HUES48 (cell line): ENCODE data around the gene TEKT5.

Source experiments
- H3K27ac ChIP-seq: one replicate; pipeline ENCODE4 v1.7.0; 2013; ENCODE audit warnings: low read depth, low read length, inconsistent platforms
- H3K27me3 ChIP-seq: 2 replicates; pipeline ENCODE4 v1.6.1; 2013; ENCODE audit warnings: mild to moderate bottlenecking, low read length; ENCODE audit not compliant: control insufficient read depth, insufficient read depth
- H3K36me3 ChIP-seq: 2 replicates; pipeline ENCODE4 v1.6.1; 2013; ENCODE audit warnings: low read length; ENCODE audit not compliant: control insufficient read depth, insufficient read depth
- H3K4me1 ChIP-seq: 2 replicates; pipeline ENCODE4 v1.6.1; 2013; ENCODE audit warnings: mild to moderate bottlenecking, low read length; ENCODE audit not compliant: control insufficient read depth, insufficient read depth
- H3K4me3 ChIP-seq: 2 replicates; pipeline ENCODE4 v1.5.1; 2013; ENCODE audit warnings: mild to moderate bottlenecking, low read depth, low read length
- H3K9ac ChIP-seq: 2 replicates; pipeline ENCODE4 v1.6.1; 2013; ENCODE audit warnings: mild to moderate bottlenecking, low read depth, low read length, moderate library complexity
- H3K9me3 ChIP-seq: 2 replicates; pipeline ENCODE4 v1.6.1; 2013; ENCODE audit warnings: low read length; ENCODE audit not compliant: control insufficient read depth, insufficient read depth

The TEKT5 gene

DNA sequence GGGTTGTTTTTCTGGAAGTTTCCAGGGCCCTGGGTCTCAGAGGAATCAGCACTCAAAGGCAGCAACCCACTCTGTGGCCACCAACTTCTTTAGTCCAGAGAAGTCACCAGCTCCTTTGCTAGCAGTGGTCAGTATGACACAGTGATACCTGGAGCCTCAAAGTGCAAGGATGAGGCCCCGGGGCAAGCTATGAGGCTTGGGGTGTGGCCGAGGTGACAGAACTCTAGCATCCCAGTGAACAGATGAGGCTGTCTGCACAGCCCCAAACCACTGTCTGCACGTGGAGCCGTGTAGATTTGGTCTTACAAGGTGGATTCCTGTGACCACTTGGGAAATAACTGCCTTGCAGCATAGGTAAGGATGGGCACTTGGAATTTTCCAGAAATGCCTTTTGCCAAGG is 24.9 kb downstream of the TEKT5 start:
- Histone ChIP-seq H3K9me3 (no peaks in the 10 kb centered on the region), H3K4me1 (no peaks in the 10 kb centered on the region), H3K27me3 (no peaks in the 10 kb centered on the region), H3K36me3 (no peaks in the 10 kb centered on the region), H3K9ac (no peak overlapping the region), H3K4me3 (no peak overlapping the region), H3K27ac (no peak overlapping the region)

DNA sequence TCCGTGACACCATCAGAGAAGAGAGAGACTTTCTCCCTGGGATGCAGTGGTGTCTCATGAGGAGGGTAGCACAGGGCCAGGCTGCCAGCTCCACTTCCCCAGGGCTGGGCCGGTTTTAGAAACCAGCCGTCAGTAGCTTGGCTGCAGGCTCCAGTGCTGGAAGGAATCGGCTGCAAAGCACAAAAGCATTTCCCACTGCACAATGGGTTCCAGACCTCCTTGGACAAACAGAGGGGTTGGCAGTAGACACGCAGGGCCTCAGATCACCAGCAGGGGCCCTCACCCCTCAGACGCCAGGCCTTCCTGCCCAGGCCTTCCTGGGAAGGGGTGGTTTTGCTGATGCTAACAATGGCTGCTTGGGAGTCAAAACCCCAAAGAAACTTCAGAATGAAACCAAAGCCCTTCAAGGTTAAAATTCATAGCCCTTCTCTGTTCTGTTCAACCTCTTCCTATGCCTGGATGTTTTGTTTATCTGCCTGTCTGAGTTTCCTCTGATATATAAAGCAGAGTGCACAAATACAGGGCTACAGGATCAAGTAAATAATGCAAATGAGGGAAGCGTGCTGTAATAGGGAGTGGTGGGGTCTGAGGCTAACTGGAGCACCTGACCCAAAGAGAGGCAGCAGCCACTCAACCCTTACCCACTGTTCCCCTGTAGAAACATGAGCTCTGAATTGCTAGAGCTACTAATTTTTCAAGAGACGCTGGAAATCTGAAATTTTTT is 26.2 kb downstream of the TEKT5 start:
- no peaks in the 10 kb centered on the region for H3K4me1 ChIP-seq
- H3K9ac ChIP-seq = no peak overlapping the region
- no peaks in the 10 kb centered on the region for H3K36me3 ChIP-seq
- no peaks in the 10 kb centered on the region for H3K27me3 ChIP-seq
- no peaks in the 10 kb centered on the region for H3K9me3 ChIP-seq
- H3K27ac ChIP-seq = no peak overlapping the region
- H3K4me3 ChIP-seq = no peak overlapping the region

DNA sequence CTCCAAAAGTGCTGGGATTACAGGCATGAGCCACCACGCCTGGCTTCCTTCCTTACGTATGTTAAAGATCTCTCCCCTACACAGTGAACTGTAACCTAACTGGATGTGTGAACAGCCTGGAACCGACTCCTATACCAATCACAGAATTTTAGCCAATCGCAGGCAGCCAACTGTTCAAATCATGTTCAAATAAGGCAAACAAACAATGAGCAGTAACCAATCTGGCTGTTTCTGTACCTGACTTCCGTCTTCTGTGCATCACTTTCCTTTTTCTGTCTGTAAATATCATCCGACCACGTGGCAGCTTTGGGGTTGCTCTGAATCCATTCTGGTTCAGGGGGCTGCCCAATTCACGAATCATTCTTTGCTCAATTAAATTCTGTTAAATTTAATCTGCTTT is 27.5 kb downstream of the TEKT5 start:
- no peaks in the 10 kb centered on the region; the same call in 1 of the 2 replicates for H3K9me3 ChIP-seq
- H3K27ac ChIP-seq = no peak overlapping the region
- no peak overlapping the region for H3K4me3 ChIP-seq
- H3K9ac ChIP-seq = no peak overlapping the region
- no peaks in the 10 kb centered on the region for H3K36me3 ChIP-seq
- H3K27me3 ChIP-seq = no peaks in the 10 kb centered on the region
- no peaks in the 10 kb centered on the region for H3K4me1 ChIP-seq

DNA sequence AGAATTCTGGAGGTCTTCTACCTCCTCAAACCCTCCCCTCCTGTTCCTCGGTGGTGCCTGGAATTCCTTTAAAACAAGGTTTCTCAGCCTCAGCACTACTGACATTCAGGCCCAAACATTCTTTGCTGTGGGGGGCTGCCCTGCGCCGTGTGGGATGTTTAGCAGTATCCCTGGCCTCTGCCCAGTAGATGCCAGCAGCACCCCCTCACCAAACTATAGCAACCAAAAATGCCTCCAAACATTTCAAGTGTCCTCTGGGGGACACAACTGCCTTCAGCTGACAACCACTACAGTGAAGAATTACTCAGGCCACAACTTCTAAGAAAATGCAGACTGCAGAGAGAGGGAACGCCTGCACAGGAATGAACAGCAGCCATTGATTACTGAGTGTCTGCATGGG is 28.4 kb downstream of the TEKT5 start:
- no peaks in the 10 kb centered on the region for H3K27me3 ChIP-seq
- no peaks in the 10 kb centered on the region; the same call in 1 of the 2 replicates for H3K9me3 ChIP-seq
- peaks cover 6% of the 10 kb centered on the region; the same call in 1 of the 2 replicates for H3K4me1 ChIP-seq
- H3K27ac ChIP-seq = no peak overlapping the region
- H3K9ac ChIP-seq = no peak overlapping the region
- H3K36me3 ChIP-seq = no peaks in the 10 kb centered on the region
- H3K4me3 ChIP-seq = no peak overlapping the region

DNA sequence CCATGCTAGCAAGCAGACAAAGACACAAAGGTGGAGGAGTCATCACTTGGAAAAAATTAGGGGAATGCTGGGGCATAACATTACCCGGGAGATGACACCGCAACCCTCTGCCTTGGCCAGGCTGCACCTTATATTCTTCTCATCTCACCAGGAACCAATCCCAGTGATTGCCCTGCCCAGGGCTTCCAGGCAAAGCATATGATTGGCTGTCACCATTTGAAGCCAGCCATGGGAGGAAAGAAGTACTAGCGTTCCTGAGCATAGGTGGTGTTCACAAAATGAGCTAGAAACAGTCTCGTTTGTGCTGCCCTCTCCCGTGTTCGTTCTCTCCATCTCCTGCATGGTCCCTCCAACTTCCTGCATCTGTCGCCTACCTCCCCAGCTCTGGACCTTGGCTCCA is 29.6 kb downstream of the TEKT5 start:
- H3K9me3 ChIP-seq = no peaks in the 10 kb centered on the region; the same call in 1 of the 2 replicates
- no peaks in the 10 kb centered on the region for H3K27me3 ChIP-seq
- H3K9ac ChIP-seq = no peak overlapping the region
- peaks cover 9% of the 10 kb centered on the region; the same call in 1 of the 2 replicates for H3K4me1 ChIP-seq
- H3K4me3 ChIP-seq = no peak overlapping the region
- no peak overlapping the region for H3K27ac ChIP-seq
- no peaks in the 10 kb centered on the region for H3K36me3 ChIP-seq

DNA sequence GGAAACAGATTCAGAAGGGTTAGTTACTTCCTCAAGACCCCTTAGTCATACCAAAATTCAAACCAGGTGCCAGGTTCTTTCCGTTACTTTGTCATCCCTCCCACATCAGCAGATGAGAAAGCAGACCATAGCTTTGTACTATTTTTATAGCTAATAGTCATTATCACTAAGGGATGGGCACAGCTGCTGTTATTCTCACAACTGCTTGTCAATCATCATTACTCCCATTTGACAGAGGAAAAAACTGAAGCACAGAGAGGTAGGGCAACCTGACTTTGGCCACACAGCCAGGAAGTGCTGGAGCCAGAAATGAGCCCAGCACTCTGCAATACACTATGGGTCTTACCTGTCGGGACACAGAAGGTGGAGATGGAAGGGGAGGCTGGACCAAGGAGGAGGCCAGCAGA is 30.0 kb downstream of the TEKT5 start:
- Histone ChIP-seq H3K4me1 (peaks cover 9% of the 10 kb centered on the region; the same call in 1 of the 2 replicates), H3K27me3 (no peaks in the 10 kb centered on the region), H3K4me3 (no peak overlapping the region), H3K9me3 (no peaks in the 10 kb centered on the region; the same call in 1 of the 2 replicates), H3K27ac (no peak overlapping the region), H3K36me3 (no peaks in the 10 kb centered on the region), H3K9ac (no peak overlapping the region)

DNA sequence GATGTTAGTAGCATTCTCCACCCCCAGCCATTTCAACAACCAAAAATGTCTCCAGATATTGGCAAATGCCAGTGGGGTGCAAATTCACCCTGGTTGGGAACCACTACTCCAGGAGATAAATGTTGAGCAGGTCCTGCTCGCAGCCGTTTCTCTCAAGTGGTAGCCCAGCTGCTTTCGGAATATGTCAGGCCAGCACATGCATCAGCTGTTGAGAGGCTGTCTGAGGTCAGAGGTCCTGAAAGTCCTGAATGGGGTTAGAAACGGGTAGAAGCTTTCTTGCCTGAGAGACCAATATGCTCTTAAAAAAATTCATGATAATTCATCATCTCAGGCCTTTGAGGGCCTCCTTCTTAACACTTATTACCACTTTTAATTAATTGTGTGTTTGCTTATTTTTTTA is 31.0 kb downstream of the TEKT5 start:
- H3K4me3 ChIP-seq = no peak overlapping the region

DNA sequence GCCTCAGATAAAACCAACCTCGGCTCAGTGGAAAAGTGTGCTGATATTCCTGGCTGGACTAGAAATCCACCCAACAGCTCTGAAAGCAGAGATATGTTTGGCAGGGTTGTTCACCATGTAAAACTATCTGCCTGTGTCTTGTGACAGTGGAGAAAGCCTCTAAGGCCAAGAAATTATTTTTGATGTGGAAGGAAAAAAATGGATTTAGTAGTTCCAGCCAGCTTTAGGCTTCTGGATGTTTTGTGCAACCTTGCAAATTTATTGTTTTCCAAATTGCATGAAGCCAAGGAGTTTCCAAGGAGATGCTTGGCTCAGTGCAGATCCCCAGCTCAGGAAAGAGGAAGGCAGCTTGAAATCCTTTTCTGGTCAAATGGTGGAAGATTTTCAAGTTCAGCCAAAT is 31.6 kb downstream of the TEKT5 start:
- Histone ChIP-seq H3K4me1 (peaks cover 9% of the 10 kb centered on the region; the same call in 1 of the 2 replicates), H3K27ac (no peak overlapping the region), H3K36me3 (no peaks in the 10 kb centered on the region), H3K9me3 (no peaks in the 10 kb centered on the region; the same call in 1 of the 2 replicates), H3K27me3 (no peaks in the 10 kb centered on the region), H3K9ac (no peak overlapping the region), H3K4me3 (no peak overlapping the region)

More for the DNA sequence above, 31.0 kb downstream of the TEKT5 start:
- H3K9ac ChIP-seq = no peak overlapping the region
- H3K36me3 ChIP-seq = no peaks in the 10 kb centered on the region
- no peak overlapping the region for H3K27ac ChIP-seq
- no peaks in the 10 kb centered on the region; the same call in 1 of the 2 replicates for H3K9me3 ChIP-seq
- H3K27me3 ChIP-seq = no peaks in the 10 kb centered on the region
- H3K4me1 ChIP-seq = peaks cover 9% of the 10 kb centered on the region; the same call in 1 of the 2 replicates

DNA sequence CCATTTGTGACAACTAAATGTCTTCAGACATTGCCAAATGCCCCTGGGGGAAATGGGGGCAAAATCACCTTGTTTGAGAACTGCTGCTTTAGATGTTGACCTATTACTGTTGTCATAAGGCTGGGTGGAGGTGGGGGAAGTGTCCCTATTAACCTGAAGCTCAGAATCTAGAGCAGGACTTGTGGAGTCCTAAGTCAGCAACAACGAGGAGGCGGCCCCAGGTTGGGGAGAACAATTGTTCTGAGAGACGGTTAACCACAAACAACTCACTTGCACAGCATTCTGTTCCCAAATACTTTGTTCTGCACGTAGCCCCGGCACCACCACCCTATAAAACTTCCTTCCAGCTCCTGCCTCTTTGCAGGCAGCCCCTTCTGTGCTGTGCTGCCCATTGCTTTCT is 32.5 kb downstream of the TEKT5 start:
- Histone ChIP-seq H3K27me3 (no peaks in the 10 kb centered on the region), H3K4me1 (peaks cover 9% of the 10 kb centered on the region; the same call in 1 of the 2 replicates), H3K36me3 (no peaks in the 10 kb centered on the region), H3K9ac (no peak overlapping the region), H3K27ac (no peak overlapping the region), H3K4me3 (no peak overlapping the region), H3K9me3 (no peaks in the 10 kb centered on the region; the same call in 1 of the 2 replicates)

DNA sequence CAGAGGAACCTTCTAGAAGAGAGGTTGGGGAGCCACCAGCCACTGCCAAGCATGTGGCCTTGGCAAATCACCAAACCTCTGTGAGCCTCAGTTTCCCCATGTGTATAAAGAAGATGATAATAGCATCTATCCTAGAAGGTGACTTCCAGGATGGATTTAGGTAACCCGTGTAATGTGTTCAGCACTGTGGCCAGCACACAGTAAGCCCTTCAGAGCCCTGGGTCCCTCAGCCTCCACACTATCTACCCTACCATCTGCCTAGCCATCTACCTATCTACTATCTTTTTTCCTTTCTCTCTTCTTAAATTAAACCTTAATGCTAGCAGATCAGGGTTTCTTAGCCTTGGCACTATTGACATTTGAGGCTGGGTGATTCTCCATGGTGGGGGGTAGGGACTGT is 33.0 kb downstream of the TEKT5 start:
- Histone ChIP-seq H3K36me3 (no peaks in the 10 kb centered on the region), H3K9ac (no peak overlapping the region), H3K4me3 (no peak overlapping the region), H3K4me1 (peaks cover 9% of the 10 kb centered on the region; the same call in 1 of the 2 replicates), H3K9me3 (no peaks in the 10 kb centered on the region; the same call in 1 of the 2 replicates), H3K27me3 (no peaks in the 10 kb centered on the region), H3K27ac (no peak overlapping the region)

DNA sequence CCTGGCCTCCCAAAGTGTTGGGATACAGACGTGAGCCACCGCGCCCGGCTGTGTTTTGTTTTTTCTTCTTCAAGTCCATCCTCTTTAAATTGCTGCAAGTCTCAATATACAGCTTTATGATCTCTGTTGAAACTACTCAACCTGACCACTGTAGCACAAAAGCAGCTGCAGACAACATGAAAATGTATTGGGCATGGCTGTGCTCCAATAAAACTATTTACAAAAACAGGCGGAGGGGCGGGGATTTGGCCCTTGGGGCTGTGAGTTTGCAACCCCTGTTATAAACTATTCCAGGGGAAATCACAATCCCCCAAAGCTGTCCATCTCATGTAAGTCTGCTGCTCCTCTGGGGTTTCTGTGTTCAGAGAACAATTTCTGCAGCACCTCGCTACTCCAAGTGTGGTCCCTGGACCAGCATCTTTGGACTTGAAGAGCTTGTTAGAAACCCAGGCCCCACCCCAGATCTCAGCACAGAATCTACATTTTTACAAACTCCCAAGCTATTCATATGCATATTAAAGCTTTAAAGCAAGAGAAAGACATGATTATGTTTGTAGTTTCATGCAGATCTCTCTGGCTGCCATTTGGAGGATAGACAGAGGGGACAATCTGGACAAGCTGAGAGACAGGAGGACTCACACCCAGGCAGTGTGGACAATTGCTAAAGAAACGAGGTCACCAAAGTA is 33.6 kb downstream of the TEKT5 start:
- no peak overlapping the region for H3K4me3 ChIP-seq
- no peaks in the 10 kb centered on the region for H3K36me3 ChIP-seq
- H3K27me3 ChIP-seq = no peaks in the 10 kb centered on the region

More for the DNA sequence above, 33.6 kb downstream of the TEKT5 start:
- H3K9ac ChIP-seq = no peak overlapping the region
- H3K27ac ChIP-seq = no peak overlapping the region
- H3K9me3 ChIP-seq = no peaks in the 10 kb centered on the region; the same call in 1 of the 2 replicates
- peaks cover 9% of the 10 kb centered on the region; the same call in 1 of the 2 replicates for H3K4me1 ChIP-seq
